ENCODE results near the gene CHD3. TPM values are rescaled to one million over a fixed set of nuclear protein-coding genes. Genes with fewer than 3 reads are reported as not detected.

CHD3 gene
- total RNA-seq, 1 donor from 2014 or later, result 53.3 TPM

DNA sequence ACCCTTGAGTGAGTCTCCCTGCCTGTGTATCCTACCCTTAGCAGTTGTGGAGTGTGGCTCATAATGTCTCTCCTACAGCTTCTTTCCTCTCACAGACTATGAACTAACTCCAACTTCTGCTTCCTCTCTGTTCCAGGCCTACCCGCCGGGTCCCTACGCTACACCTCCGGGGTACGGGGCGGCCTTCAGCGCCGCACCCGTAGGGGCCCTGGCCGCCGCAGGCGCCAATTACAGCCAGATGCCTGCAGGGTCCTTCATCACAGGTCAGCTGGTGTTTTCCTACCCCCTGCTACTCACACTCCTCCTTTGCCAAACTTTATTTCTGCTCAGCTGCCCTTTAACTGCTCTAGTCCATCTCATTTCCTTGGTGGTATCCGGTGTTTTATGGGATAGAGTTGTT lies 22.1 kb downstream of the CHD3 start:
- TF ChIP-seq, protein P1, sequence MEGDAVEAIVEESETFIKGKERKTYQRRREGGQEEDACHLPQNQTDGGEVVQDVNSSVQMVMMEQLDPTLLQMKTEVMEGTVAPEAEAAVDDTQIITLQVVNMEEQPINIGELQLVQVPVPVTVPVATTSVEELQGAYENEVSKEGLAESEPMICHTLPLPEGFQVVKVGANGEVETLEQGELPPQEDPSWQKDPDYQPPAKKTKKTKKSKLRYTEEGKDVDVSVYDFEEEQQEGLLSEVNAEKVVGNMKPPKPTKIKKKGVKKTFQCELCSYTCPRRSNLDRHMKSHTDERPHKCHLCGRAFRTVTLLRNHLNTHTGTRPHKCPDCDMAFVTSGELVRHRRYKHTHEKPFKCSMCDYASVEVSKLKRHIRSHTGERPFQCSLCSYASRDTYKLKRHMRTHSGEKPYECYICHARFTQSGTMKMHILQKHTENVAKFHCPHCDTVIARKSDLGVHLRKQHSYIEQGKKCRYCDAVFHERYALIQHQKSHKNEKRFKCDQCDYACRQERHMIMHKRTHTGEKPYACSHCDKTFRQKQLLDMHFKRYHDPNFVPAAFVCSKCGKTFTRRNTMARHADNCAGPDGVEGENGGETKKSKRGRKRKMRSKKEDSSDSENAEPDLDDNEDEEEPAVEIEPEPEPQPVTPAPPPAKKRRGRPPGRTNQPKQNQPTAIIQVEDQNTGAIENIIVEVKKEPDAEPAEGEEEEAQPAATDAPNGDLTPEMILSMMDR (conservative IDR thresholded peaks at IDR 0.05), result no peak
- Mint-ChIP-seq H3K4me1 (peaks cover 19% of the 10 kb centered on the region), H3K36me3 (ENCODE audit: low read depth) (peaks cover 12% of the 10 kb centered on the region), H3K9me3 (no peaks in the 10 kb centered on the region), H3K27me3 (ENCODE audit: low read depth) (no peaks in the 10 kb centered on the region), H3K27ac (ENCODE audit: unreplicated experiment) (peak overlapping the region; percentile 70), H3K4me3 (no peak overlapping the region)
- DNase-seq (ENCODE audit: low read depth, low spot score), result no peak

DNA sequence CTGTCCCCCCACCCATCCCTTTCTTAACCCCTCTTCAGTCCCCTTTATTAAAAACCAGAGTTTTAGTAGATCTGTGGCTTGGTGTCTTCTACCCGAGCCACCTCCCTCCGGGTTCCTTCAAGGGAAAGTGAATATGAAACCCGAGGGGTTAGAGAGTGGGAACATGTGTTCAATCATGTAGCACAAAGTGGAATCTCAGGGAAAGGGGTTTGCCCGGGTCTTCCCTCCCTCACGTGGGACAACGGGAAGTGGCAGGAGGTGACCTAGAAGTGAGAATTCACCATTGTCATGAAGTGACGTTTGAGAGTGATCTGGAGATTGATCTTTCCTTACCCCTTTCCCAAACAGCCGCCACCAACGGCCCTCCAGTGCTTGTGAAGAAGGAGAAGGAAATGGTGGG lies 22.5 kb downstream of the CHD3 start:
- Mint-ChIP-seq H3K36me3 (ENCODE audit: low read depth) (peaks cover 12% of the 10 kb centered on the region), H3K27me3 (ENCODE audit: low read depth) (no peaks in the 10 kb centered on the region), H3K9me3 (no peaks in the 10 kb centered on the region), H3K4me1 (peaks cover 20% of the 10 kb centered on the region), H3K27ac (ENCODE audit: unreplicated experiment) (no peak overlapping the region), H3K4me3 (no peak overlapping the region)
- DNase-seq (ENCODE audit: low read depth, low spot score), result no peak
- TF ChIP-seq, protein P1 (conservative IDR thresholded peaks at IDR 0.05), result no peak

DNA sequence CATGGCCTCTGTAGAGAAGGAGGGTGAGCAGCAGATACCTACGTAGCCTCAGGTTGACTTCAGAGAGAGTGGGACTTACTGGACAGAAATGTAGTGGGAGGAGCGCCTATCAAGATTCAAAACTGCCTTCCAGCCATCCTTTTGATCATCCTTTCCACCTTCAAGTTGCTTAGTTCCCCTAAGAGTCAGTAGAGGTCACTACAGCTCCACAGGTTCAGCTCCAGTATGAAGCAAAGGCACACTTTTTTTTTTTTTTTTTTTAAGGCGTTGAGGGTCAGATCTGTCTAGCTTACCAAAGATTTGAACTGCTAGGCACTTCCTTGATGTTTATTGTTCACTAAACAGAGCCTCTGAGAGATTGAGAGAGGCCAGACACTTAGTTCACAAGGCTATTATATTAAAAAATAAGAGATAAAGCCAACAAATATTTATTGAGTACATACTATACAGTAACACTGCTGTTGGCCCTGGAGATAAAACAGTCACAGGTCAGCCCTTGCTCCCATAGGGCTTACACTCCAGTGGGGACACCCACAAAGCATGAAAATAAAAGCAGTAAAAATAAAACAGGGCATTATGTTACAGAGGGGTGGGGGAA lies 24.4 kb downstream of the CHD3 start:
- Mint-ChIP-seq H3K9me3 (peaks cover 3% of the 10 kb centered on the region), H3K4me1 (peaks cover 25% of the 10 kb centered on the region), H3K4me3 (peak overlapping the region; percentile 62), H3K27ac (ENCODE audit: unreplicated experiment) (no peak overlapping the region), H3K36me3 (ENCODE audit: low read depth) (peaks cover 11% of the 10 kb centered on the region), H3K27me3 (ENCODE audit: low read depth) (peaks cover 7% of the 10 kb centered on the region)
- DNase-seq (ENCODE audit: low read depth, low spot score), result no peak
- TF ChIP-seq, protein P1 (conservative IDR thresholded peaks at IDR 0.05), result peak; percentile 80

DNA sequence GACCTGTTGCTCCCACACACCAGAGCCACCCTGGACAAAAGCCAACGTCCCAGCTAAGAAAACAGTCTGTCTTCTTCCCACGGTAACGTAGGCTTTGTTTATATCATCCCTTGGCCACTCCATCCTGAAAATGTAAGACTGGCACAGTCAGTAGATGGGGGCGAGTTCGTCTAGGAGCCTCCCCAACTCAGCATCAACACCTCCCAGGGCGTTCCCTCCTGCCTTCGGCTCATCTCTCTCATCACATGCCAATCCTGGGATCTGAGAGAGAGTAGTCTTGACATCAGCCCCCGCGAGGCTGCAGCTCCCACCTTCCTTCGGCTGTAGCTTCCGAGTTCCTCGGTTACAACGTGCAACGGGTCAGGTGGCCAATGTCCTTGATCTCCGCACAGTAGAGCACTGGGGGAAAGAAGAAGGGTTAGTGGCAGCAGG lies 26.6 kb downstream of the CHD3 start:
- H3K27ac Mint-ChIP-seq (ENCODE audit: unreplicated experiment), result peak overlapping the region; percentile 86
- H3K9me3 Mint-ChIP-seq, result peaks cover 3% of the 10 kb centered on the region
- no peak for DNase-seq (ENCODE audit: low read depth, low spot score)
- peaks cover 25% of the 10 kb centered on the region for H3K4me1 Mint-ChIP-seq
- H3K4me3 Mint-ChIP-seq, result peak overlapping the region; percentile 86
- TF ChIP-seq, protein P1 (conservative IDR thresholded peaks at IDR 0.05), result no peak
- peaks cover 6% of the 10 kb centered on the region for H3K36me3 Mint-ChIP-seq (ENCODE audit: low read depth)
- H3K27me3 Mint-ChIP-seq (ENCODE audit: low read depth), result peaks cover 7% of the 10 kb centered on the region

DNA sequence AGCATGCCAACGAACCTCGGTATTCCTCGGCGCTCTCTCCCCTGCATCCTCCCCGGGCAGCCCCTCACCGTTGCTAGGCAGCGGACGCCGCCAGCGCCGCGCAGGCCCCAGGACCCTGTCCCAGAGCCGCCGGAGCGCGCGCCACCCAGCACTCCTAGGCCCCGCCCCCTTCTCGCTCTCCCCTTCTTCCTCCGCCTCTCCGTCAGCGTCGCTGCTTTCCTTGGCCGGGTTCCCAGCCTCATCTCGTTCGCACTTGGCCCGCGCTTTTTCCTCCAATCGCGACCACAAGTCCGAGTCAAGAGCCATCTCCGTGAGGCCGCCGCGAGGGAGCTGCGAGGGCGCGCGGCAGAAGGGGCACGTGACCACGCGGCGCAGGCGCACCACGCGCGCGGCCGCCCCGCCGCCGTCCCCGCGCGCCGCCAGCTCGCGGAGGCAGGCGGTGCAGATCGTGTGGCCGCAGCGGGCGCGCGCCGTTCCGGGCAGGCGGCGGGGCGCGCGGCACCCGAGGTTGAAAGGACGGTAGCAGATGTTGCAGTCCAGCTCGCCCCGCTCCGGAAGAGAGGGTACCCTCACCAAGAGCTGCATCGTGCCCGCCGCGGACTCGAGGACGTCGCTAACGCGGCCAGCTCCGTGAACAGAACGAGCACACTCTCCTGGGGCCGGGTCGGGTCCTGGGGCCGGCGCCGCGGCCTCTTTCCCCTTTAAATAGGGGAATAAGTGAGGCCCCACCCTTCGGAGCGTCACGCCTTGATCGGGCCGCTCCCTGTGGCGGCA lies 27.2 kb downstream of the CHD3 start, which contains the start of gene RNF227:
TSS of gene RNF227 (minus strand) at position 679 of the 774 bp plus-strand sequence. CDS start at position 585, 94 bp downstream.
- Mint-ChIP-seq H3K9me3 (peaks cover 3% of the 10 kb centered on the region), H3K4me1 (peaks cover 25% of the 10 kb centered on the region), H3K27ac (ENCODE audit: unreplicated experiment) (peak within 1 kb of the TSS; percentile 86), H3K27me3 (ENCODE audit: low read depth) (peaks cover 7% of the 10 kb centered on the region), H3K36me3 (ENCODE audit: low read depth) (peaks cover 2% of the 10 kb centered on the region), H3K4me3 (peak within 1 kb of the TSS; percentile 86)
- TF ChIP-seq, protein P1 (conservative IDR thresholded peaks at IDR 0.05), result no peak
- peak; percentile 80 for DNase-seq (ENCODE audit: low read depth, low spot score)
